HL-60 (cell line): ENCODE results near the gene MYH16.
"Not testable (repeated sequence)": the region's sequence is repeated elsewhere in the genome, so short reads cannot be mapped to it uniquely, and the experiment has no call there.

Experiments used
- DNase-seq, 2 experiments: peaks; one replicate each; pipeline ENCODE4 v3.0.0-alpha.2; 2010 to 2020; ENCODE audit warnings: low read depth in 1 of 2, low spot score in 1 of 2
- H3K27ac ChIP-seq: fragments of 250-450 bp; sonication (Bioruptor Pico); replicated peaks from 2 replicates; pipeline ENCODE4 v1.5.1; 2020; ENCODE audit warnings: mild to moderate bottlenecking, moderate library complexity
- H3K27me3 ChIP-seq: fragments of 250-450 bp; sonication (Bioruptor Pico); 2 replicates; pipeline ENCODE4 v1.5.1; 2021; ENCODE audit warnings: mild to moderate bottlenecking, moderate library complexity; ENCODE audit not compliant: insufficient read depth, poor library complexity, severe bottlenecking
- H3K4me3 ChIP-seq: replicated peaks from 2 replicates; pipeline ENCODE4 v1.5.1; 2011; ENCODE audit warnings: mild to moderate bottlenecking, control low read depth, low read length; ENCODE audit not compliant: insufficient read depth
- GABPA ChIP-seq: IDR thresholded peaks from 2 replicates; pipeline ENCODE4 v1.6.1; 2012; ENCODE audit warnings: low read depth
- POLR2AphosphoS5 ChIP-seq: IDR thresholded peaks from 2 replicates; pipeline ENCODE4 v1.6.1; 2012; ENCODE audit warnings: low read depth
- REST ChIP-seq: IDR thresholded peaks from 2 replicates; pipeline ENCODE4 v1.6.1; 2012; ENCODE audit warnings: low read depth; ENCODE audit not compliant: insufficient replicate concordance
- SPI1 ChIP-seq: IDR thresholded peaks from 2 replicates; pipeline ENCODE4 v1.6.1; 2012; ENCODE audit warnings: low read depth, mild to moderate bottlenecking, borderline replicate concordance
- TF ChIP-seq, protein P1 (sequence below): IDR thresholded peaks from one replicate; pipeline ENCODE4 v1.5.1; 2011; ENCODE audit warnings: low read length, control low read depth, inconsistent platforms; ENCODE audit not compliant: insufficient read depth

Gene MYH16

DNA sequence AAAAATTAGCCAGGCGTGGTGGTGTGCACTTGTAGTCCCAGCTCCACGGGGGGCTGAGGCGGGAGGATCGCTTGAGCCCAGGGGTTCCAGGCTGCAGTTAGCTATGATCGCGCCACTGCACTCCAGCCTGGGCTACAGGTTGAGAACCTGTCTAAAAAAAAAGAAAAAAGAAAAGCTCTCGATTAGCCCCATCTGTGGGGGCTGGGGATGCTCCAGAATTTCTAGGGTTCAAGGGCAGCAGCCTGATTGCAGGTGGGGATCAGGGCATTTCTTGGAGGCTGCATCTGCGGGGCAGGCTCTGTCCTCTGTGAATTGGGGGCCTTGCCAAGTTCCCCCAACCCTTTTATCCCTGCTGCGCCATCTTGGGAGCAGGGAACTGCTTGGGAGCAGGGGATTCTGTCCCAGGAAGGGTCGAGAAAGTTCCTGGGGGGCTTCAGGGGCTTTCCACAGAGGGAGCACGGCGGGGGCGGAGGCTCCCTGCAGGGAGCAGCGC, 52.4 kb downstream of the MYH16 start:
- no peak for DNase-seq

DNA sequence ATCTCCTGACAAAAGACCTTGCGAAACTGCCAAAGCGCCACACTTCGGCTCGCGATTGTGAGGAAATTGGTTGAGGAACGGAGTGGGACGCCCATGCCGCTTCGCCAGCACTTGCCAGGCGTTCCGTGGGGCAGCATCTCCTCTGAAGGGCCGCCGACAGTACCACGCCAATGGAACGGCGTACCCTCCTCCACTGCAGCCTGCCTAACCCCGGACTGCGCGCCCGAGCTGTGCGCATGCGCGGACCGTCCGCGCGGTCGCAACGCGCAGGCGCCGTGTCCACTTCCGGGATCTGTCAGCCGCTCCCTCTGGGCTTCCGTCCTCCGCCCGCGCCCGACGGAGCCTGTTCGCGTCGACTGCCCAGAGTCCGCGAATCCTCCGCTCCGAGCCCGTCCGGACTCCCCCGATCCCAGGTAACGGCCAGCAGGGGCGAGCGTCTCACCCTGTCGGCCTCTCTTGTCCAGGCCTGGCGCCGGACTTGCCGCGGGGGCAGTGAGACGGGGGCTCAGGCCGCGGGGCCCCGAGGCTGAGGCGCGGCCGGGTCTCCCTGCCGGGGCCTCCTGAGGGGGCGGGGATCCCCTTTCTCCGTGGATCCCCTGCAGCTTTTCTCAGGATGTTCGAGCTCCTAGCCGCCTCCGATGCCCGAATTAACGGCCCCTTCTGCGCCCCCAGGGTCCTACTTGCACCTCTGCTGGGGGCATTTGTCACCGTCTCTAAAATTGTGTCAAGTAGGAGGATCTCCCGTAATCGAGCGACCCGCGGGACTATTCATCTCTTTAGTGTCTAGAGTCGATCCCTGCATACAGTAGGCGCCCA, 53.2 kb downstream of the MYH16 start, which contains the start of gene ARPC1A:
TSS of gene ARPC1A (plus strand) at position 307 of the 816 bp plus-strand sequence. CDS start 7,456 bp downstream, outside the sequence.
- Histone ChIP-seq H3K27ac (peak within 1 kb of the TSS; percentile 80), H3K27me3 (no peaks in the 10 kb centered on the region), H3K4me3 (peak within 1 kb of the TSS; percentile 86)
- TF ChIP-seq POLR2AphosphoS5 (peak; percentile 96), SPI1 (peak; percentile 43; the same call in 1 of the 2 replicates), REST (no peak)
- peak; percentile 85 to 87 for DNase-seq

More for the DNA sequence above, 52.4 kb downstream of the MYH16 start:
- no peaks in the 10 kb centered on the region for H3K27me3 ChIP-seq
- peak overlapping the region; percentile 80 for H3K27ac ChIP-seq
- H3K4me3 ChIP-seq = peak overlapping the region; percentile 86
- TF ChIP-seq, protein P1, sequence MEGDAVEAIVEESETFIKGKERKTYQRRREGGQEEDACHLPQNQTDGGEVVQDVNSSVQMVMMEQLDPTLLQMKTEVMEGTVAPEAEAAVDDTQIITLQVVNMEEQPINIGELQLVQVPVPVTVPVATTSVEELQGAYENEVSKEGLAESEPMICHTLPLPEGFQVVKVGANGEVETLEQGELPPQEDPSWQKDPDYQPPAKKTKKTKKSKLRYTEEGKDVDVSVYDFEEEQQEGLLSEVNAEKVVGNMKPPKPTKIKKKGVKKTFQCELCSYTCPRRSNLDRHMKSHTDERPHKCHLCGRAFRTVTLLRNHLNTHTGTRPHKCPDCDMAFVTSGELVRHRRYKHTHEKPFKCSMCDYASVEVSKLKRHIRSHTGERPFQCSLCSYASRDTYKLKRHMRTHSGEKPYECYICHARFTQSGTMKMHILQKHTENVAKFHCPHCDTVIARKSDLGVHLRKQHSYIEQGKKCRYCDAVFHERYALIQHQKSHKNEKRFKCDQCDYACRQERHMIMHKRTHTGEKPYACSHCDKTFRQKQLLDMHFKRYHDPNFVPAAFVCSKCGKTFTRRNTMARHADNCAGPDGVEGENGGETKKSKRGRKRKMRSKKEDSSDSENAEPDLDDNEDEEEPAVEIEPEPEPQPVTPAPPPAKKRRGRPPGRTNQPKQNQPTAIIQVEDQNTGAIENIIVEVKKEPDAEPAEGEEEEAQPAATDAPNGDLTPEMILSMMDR = no peak
- TF ChIP-seq GABPA (no peak), REST (no peak), POLR2AphosphoS5 (no peak), SPI1 (no peak)

DNA sequence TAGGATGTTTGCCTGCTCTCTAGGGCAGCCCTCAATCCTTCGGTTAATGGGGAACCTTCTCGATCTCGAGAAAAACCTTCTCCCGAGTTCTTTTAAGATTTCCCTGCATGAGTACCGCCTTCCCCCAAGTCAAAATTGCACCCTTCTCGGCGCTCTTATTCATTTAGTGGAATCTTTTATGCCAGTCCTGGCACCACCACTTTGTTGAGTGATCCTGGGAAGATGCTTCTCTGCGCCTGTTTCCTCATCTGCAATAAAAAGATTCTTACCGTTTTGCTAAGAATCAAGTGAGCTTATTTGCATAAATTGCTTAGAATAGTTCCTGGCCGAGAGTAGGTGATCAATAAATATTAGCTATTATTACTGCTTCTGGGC, 53.8 kb downstream of the MYH16 start:
- no peak for DNase-seq
- peak overlapping the region; percentile 80 for H3K27ac ChIP-seq
- peak overlapping the region; percentile 86 for H3K4me3 ChIP-seq
- no peaks in the 10 kb centered on the region for H3K27me3 ChIP-seq
- TF ChIP-seq SPI1 (no peak), POLR2AphosphoS5 (no peak), REST (no peak), GABPA (no peak)
- TF ChIP-seq, protein P1 = no peak

GRCh38 chr7:99330314-99330961, 57.8 kb downstream of the MYH16 start:
- not testable (repeated sequence) for H3K4me3 ChIP-seq, H3K27me3 ChIP-seq
- peak overlapping the region; percentile 9 for H3K27ac ChIP-seq
- DNase-seq = peak; percentile 59 to 81
